ENCODE data around the gene CPM.

CPM gene

GRCh38 chr12:68873316-68873715, 59.7 kb downstream of the CPM start:
- no peak for DNase-seq

GRCh38 chr12:68871921-68872320, 61.0 kb downstream of the CPM start:
- DNase-seq, result peak; percentile 44 to 50 (median 46)

- DNase-seq, result no peak
Observed at GRCh38 chr12:68871396-68871795, 61.6 kb downstream of the CPM start.

GRCh38 chr12:68870443-68870842, 62.5 kb downstream of the CPM start:
- DNase-seq, result no peak

- no peak for DNase-seq
Observed at GRCh38 chr12:68870011-68870410, 63.0 kb downstream of the CPM start.

GRCh38 chr12:68868043-68868790, 64.8 kb downstream of the CPM start:
- DNase-seq, result no peak

GRCh38 chr12:68867606-68868005, 65.4 kb downstream of the CPM start:
- no peak for DNase-seq

GRCh38 chr12:68866950-68867349, 66.0 kb downstream of the CPM start:
- no peak for DNase-seq

- DNase-seq, result no peak
Observed at GRCh38 chr12:68865399-68866164, 67.4 kb downstream of the CPM start.

GRCh38 chr12:68864604-68865003, 68.4 kb downstream of the CPM start:
- DNase-seq, result no peak

GRCh38 chr12:68863886-68864454, 69.0 kb downstream of the CPM start:
- peak; percentile 73 to 78 (median 73) for DNase-seq

- no peak for DNase-seq
Observed at GRCh38 chr12:68863109-68863770, 69.7 kb downstream of the CPM start.

GRCh38 chr12:68861890-68862289, 71.1 kb downstream of the CPM start:
- DNase-seq, result no peak

GRCh38 chr12:68856510-68856909, 76.5 kb downstream of the CPM start:
- DNase-seq, result no peak

GRCh38 chr12:68855771-68856170, 77.2 kb downstream of the CPM start:
- DNase-seq, result no peak

- no peak for DNase-seq
Observed at GRCh38 chr12:68855111-68855510, 77.9 kb downstream of the CPM start.

GRCh38 chr12:68854554-68854953, 78.4 kb downstream of the CPM start:
- no peak for DNase-seq

GRCh38 chr12:68854078-68854468, 78.9 kb downstream of the CPM start:
- no peak for DNase-seq

GRCh38 chr12:68853396-68854077, 79.4 kb downstream of the CPM start:
- DNase-seq, result no peak

- DNase-seq, result no peak
Observed at GRCh38 chr12:68851592-68852306, 81.2 kb downstream of the CPM start.

- DNase-seq, result no peak
Observed at GRCh38 chr12:68850390-68850789, 82.6 kb downstream of the CPM start.

GRCh38 chr12:68846811-68847210, 86.2 kb downstream of the CPM start:
- DNase-seq, result no peak
